ENCODE results near the gene YBX3.
"Not testable (repeated sequence)": the region's sequence is repeated elsewhere in the genome, so short reads cannot be mapped to it uniquely, and the experiment has no call there.

Gene YBX3

GRCh38 chr12:10722905-10723746 is at the start of gene YBX3:
Gene YBX3 (minus strand): TSS chr12:10723323. CDS start chr12:10723111, 212 bp downstream.
- peak; percentile 82 for DNase-seq

- no peak for DNase-seq
Observed at GRCh38 chr12:10771132-10771733, 48.1 kb upstream of the YBX3 start.

- no peak for DNase-seq
Observed at GRCh38 chr12:10759657-10760056, 36.5 kb upstream of the YBX3 start.

GRCh38 chr12:10756194-10756593 is 33.1 kb upstream of the YBX3 start:
- DNase-seq = no peak

GRCh38 chr12:10753059-10753458 is 29.9 kb upstream of the YBX3 start:
- DNase-seq = no peak

GRCh38 chr12:10750385-10750727 is 27.2 kb upstream of the YBX3 start:
- no peak for DNase-seq

GRCh38 chr12:10749700-10750384 is 26.7 kb upstream of the YBX3 start:
- DNase-seq = peak; percentile 10

- no peak for DNase-seq
Observed at GRCh38 chr12:10747730-10748129, 24.6 kb upstream of the YBX3 start.

GRCh38 chr12:10743420-10743819 is 20.3 kb upstream of the YBX3 start:
- not testable (repeated sequence) for DNase-seq

GRCh38 chr12:10741845-10742244 is 18.7 kb upstream of the YBX3 start:
- DNase-seq = no peak

GRCh38 chr12:10740182-10740581 is 17.1 kb upstream of the YBX3 start:
- DNase-seq = no peak

GRCh38 chr12:10739157-10740118 is 16.3 kb upstream of the YBX3 start:
- DNase-seq = no peak

- no peak for DNase-seq
Observed at GRCh38 chr12:10737249-10737648, 14.1 kb upstream of the YBX3 start.

GRCh38 chr12:10736463-10736862 is 13.3 kb upstream of the YBX3 start:
- no peak for DNase-seq

GRCh38 chr12:10735428-10735827 is 12.3 kb upstream of the YBX3 start:
- no peak for DNase-seq

- no peak for DNase-seq
Observed at GRCh38 chr12:10732549-10732948, 9.4 kb upstream of the YBX3 start.

GRCh38 chr12:10732066-10732465 is 8.9 kb upstream of the YBX3 start:
- no peak for DNase-seq

- DNase-seq = no peak
Observed at GRCh38 chr12:10730559-10730958, 7.4 kb upstream of the YBX3 start.

GRCh38 chr12:10728091-10728490 is 5.0 kb upstream of the YBX3 start:
- DNase-seq = no peak

- DNase-seq = no peak
Observed at GRCh38 chr12:10726945-10727344, 3.8 kb upstream of the YBX3 start.

GRCh38 chr12:10725003-10725402 is 1.9 kb upstream of the YBX3 start:
- DNase-seq = no peak

- no peak for DNase-seq
Observed at GRCh38 chr12:10722502-10722904, 620 bp downstream of the YBX3 start.

All from 8988T (cell line).